Measurements from ENCODE around the gene ENPP4.
"Not testable (repeated sequence)": the region's sequence is repeated elsewhere in the genome, so short reads cannot be mapped to it uniquely, and the experiment has no call there.

The ENPP4 gene, protein sequence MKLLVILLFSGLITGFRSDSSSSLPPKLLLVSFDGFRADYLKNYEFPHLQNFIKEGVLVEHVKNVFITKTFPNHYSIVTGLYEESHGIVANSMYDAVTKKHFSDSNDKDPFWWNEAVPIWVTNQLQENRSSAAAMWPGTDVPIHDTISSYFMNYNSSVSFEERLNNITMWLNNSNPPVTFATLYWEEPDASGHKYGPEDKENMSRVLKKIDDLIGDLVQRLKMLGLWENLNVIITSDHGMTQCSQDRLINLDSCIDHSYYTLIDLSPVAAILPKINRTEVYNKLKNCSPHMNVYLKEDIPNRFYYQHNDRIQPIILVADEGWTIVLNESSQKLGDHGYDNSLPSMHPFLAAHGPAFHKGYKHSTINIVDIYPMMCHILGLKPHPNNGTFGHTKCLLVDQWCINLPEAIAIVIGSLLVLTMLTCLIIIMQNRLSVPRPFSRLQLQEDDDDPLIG

DNA sequence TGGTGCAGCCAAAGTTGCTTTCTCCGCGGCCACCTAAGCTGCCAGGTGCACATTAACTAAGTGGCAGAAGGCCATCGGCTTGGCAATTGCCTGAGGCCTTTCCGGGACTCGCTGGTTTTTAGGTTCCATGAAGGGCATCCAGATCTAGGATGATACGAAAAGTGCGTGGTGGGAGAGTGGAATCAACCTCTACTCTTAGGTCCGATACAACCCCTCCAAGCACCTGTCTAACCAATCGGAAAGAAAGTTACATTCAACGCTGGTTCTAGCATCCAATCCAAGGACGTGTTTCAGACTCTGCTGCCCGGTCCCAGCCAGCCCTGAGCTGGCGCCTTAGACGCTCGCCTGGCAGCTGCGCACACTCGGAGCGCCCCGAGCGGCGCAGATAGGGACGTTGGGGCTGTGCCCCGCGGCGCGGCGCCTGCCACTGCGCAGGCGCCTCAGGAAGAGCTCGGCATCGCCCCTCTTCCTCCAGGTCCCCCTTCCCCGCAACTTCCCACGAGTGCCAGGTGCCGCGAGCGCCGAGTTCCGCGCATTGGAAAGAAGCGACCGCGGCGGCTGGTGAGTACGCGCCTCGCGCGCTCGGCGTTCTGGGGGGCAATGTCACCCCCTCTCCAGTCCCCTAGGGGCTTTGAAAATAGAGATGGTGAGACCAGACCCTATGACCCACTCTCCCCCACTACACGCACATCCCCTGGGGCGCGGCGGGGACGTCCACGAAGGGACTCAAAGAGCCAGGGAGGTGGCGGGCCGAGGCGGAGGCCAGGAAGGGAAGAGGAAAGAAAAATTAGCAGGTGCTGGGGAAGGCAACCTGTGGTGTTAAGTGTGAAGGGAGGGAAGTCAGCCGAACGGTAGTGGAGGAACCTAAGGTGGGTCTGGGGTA is at the start of gene ENPP4:
TSS of gene ENPP4 (plus strand) at position 361 of the 883 bp plus-strand sequence. CDS start 9,595 bp downstream, outside the sequence.
- in situ Hi-C loops (cut with MboI; ENCODE audit: low sequenced_read_pairs, unreplicated experiment), result no loop called here
- TF ChIP-seq, protein P1, sequence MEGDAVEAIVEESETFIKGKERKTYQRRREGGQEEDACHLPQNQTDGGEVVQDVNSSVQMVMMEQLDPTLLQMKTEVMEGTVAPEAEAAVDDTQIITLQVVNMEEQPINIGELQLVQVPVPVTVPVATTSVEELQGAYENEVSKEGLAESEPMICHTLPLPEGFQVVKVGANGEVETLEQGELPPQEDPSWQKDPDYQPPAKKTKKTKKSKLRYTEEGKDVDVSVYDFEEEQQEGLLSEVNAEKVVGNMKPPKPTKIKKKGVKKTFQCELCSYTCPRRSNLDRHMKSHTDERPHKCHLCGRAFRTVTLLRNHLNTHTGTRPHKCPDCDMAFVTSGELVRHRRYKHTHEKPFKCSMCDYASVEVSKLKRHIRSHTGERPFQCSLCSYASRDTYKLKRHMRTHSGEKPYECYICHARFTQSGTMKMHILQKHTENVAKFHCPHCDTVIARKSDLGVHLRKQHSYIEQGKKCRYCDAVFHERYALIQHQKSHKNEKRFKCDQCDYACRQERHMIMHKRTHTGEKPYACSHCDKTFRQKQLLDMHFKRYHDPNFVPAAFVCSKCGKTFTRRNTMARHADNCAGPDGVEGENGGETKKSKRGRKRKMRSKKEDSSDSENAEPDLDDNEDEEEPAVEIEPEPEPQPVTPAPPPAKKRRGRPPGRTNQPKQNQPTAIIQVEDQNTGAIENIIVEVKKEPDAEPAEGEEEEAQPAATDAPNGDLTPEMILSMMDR (IDR thresholded peaks at IDR 0.05; ENCODE audit: borderline replicate concordance, control extremely low read depth, extremely low read depth, insufficient read depth, missing control alignments), result peak; percentile 9

DNA sequence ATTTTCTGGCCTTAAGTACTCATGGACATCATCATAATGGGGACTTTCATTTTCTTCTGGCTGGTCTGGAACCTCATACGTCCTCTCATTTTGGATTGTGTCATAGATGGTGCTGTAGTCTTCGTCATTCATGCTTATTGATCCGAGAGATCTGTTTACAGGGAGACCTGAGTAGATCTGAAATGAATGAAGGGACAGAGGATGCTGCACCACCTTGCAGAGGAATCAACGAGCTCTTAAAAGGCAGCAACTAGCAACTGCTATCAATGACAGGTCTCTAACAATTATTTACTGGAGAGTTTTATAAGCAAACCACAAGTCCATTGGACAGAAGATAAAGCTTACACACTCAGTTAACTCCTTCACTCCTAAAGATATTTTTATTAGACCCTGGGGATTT is 49.7 kb upstream of the ENPP4 start:
- TF ChIP-seq, protein P1 (IDR thresholded peaks at IDR 0.05; ENCODE audit: borderline replicate concordance, control extremely low read depth, extremely low read depth, insufficient read depth, missing control alignments), result no peak
- in situ Hi-C loops (cut with MboI; ENCODE audit: low sequenced_read_pairs, unreplicated experiment), result no loop called here
- DNase-seq (ENCODE audit: low spot score), result no peak

More for the DNA sequence above, at the start of gene ENPP4:
- peak; percentile 93 for DNase-seq (ENCODE audit: low spot score)

DNA sequence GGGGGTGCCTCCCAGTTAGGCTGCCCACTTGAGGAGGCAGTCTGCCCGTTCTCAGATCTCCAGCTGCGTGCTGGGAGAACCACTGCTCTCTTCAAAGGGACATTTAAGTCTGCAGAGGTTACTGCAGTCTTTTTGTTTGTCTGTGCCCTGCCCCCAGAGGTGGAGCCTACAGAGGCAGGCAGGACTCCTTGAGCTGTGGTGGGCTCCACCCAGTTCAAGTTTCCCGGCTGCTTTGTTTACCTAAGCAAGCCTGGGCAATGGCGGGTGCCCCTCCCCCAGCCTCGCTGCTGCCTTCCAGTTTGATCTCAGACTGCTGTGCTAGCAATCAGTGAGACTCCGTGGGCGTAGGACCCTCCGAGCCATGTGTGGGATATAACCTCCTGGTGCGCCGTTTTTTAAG is 44.1 kb upstream of the ENPP4 start:
- in situ Hi-C loops (cut with MboI; ENCODE audit: low sequenced_read_pairs, unreplicated experiment); DNase-seq (ENCODE audit: low spot score): not testable (repeated sequence)

DNA sequence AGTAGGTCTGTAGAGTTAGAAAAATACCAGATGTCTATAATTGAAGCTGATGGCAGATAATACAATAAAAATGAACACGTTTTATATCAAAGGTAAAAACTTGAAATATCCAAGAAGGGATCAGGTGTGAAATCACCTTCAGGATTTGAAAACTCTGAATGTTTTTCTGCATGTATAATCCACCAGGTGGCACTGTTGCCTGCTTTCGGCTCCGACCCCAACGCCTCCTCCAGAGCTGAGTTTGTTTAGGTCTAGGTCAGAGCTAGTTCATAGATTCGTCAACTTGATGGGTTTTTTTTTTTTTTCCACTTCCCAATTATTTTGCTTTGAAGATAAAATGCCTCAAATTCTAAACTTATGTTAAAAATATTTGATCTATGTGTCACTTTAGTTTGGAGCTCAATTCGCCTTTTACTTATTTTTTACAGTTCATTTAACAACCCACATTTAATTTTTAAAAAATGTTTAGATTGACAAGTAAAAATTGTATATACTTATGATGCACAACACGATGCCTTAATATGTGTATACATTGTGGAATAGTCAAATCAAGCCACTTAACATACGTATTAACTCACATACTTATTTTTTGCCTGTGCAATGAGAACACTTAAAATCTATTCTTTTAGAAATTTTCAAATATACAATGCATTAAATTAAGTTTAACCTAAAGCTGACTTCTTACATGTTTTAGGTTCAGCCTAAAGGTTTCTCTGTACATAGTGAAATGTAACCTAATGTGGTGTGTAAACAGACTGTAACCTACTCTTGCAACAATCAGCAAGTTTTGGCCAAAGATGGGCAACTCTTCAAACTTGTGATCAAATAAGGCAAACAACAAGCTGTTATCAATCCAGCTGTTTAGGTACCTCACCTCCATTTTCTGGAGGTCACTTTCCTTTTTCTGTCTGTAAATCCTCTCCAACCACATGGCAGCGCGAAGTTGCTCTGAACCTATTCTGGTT is 39.4 kb upstream of the ENPP4 start:
- in situ Hi-C loops (cut with MboI; ENCODE audit: low sequenced_read_pairs, unreplicated experiment), result loop anchor here (5.0 to 10.0 kb wide), 2 partner anchors 132 to 324 kb away; no protein-coding TSS in a partner anchor

DNA sequence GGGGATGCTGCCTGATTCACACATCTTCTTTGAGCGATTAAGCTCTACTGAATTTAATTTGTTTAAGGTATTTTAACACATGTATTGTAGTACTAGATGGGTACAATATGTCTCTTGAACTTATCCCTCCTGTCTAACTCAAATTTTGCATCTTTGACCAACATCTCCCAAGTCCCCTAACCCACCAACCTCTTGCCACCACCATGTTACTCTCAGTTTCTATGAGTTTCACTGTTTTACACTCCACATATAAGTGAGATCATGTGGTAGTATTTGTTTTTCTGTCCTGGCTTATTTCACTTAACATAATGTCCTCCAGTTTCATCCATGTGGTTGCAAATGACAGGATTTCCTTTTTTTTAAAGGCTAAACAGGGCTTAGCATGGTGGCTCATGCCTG is 38.7 kb upstream of the ENPP4 start:
- TF ChIP-seq, protein P1 (IDR thresholded peaks at IDR 0.05; ENCODE audit: borderline replicate concordance, control extremely low read depth, extremely low read depth, insufficient read depth, missing control alignments), result no peak
- in situ Hi-C loops (cut with MboI; ENCODE audit: low sequenced_read_pairs, unreplicated experiment), result loop anchor here (5.0 to 10.0 kb wide), 2 partner anchors 131 to 324 kb away; no protein-coding TSS in a partner anchor
- no peak for DNase-seq (ENCODE audit: low spot score)

More for the DNA sequence above, 39.4 kb upstream of the ENPP4 start:
- peak; percentile 61 for DNase-seq (ENCODE audit: low spot score)
- TF ChIP-seq, protein P1 (IDR thresholded peaks at IDR 0.05; ENCODE audit: borderline replicate concordance, control extremely low read depth, extremely low read depth, insufficient read depth, missing control alignments), result peak; percentile 58

DNA sequence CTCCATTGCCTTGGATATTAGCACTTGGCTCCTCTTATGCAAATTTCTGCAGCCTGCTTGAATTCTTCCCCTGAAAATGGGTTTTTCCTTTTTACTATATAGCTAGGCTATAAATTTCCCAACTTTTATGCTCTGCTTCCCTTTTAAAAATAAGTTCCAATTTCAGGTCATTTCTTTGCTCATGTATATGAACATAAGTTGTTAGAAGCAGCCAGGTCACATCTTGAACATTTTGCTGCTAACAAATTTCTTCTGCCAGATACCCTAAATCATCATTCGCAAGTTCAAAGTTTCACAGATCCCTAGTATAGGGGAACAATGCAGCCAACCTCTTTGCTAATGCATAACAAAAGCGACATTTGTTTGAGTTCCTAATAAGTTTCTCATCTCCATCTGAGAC is 34.5 kb upstream of the ENPP4 start:
- TF ChIP-seq, protein P1 (IDR thresholded peaks at IDR 0.05; ENCODE audit: borderline replicate concordance, control extremely low read depth, extremely low read depth, insufficient read depth, missing control alignments), result no peak
- in situ Hi-C loops (cut with MboI; ENCODE audit: low sequenced_read_pairs, unreplicated experiment), result loop anchor here (10.0 kb wide), 1 partner anchor 320 kb away; no protein-coding TSS in a partner anchor

More for the DNA sequence above, 34.5 kb upstream of the ENPP4 start:
- DNase-seq (ENCODE audit: low spot score), result no peak

All from GM13976 (cell line).